ENCODE measurements around the gene RETREG3. TPM values are rescaled to one million over a fixed set of nuclear protein-coding genes. Genes with fewer than 3 reads are reported as not detected.
A peak's percentile ranks its signal among the peaks of the same experiment; 100 is the strongest.

The RETREG3 gene
- total and polyA plus RNA-seq, 2 of the 4 experiments (the other 2 are of a cell fraction), result 18.1 to 44.1 TPM

GRCh38 chr17:42543190-42544079 lies 65.7 kb downstream of the RETREG3 start:
- no peak overlapping the region for H3K9ac ChIP-seq (ENCODE audit: low read depth, low read length)
- H3K56ac ChIP-seq (ENCODE audit: extremely low read depth, insufficient read depth, low read length), result no peak overlapping the region
- H2AK9ac ChIP-seq (replicated peaks; ENCODE audit: low read depth, low read length, poor library complexity), result peak overlapping the region; percentile 25
- H3K23ac ChIP-seq (ENCODE audit: low read depth, low read length), result no peak overlapping the region
- no peak overlapping the region for H3K4me2 ChIP-seq (ENCODE audit: low read depth, low read length)
- H4K5ac ChIP-seq (ENCODE audit: low read depth, low read length), result no peak overlapping the region
- WGBS, 2 experiments (ENCODE audit: extremely low coverage in 2 of 2, insufficient read length in 1 of 2), result 94% methylated on average over 32 of the region's 39 CpGs; no CpG with 5 or more reads in 1 of the 2 experiments
- H3K36me3 ChIP-seq (ENCODE audit: control insufficient read depth, insufficient read depth, low read length), result peaks cover 49% of the 10 kb centered on the region
- no peak for ATAC-seq (ENCODE audit: low read depth)
- H3K4me1 ChIP-seq (ENCODE audit: control insufficient read depth, insufficient read depth, low read length), result peaks cover 3% of the 10 kb centered on the region; the same call in 1 of the 2 replicates
- CTCF ChIA-PET, result no interaction called here
- no peak overlapping the region for H3K27ac ChIP-seq (ENCODE audit: insufficient read depth, low read length)
- no peak for TF ChIP-seq FOS (IDR thresholded peaks at IDR 0.05; ENCODE audit: low read depth, low read length)
- H2BK5ac ChIP-seq (ENCODE audit: low read depth, low read length, poor library complexity, severe bottlenecking), result no peak overlapping the region
- H4K8ac ChIP-seq (ENCODE audit: low read depth in 2 of 2, low read length in 2 of 2), result no peak overlapping the region
- H4K20me1 ChIP-seq (ENCODE audit: insufficient read depth, low read length), result no peaks in the 10 kb centered on the region
- no peak overlapping the region for H2BK120ac ChIP-seq (ENCODE audit: low read depth, low read length)
- in situ Hi-C loops (cut with MboI; ENCODE audit: low sequenced_read_pairs) (no loop called here), intact Hi-C loops (cut with micrococcal nuclease) (no loop called here), dilution Hi-C loops (cut with HindIII; ENCODE audit: low sequenced_read_pairs, unreplicated experiment) (no loop called here)
- peaks cover 3 to 11% of the 10 kb centered on the region in 2 experiments; a peak in 3 of 4 replicates for H3K79me1 ChIP-seq (ENCODE audit: low read depth in 1 of 2, low read length in 2 of 2)
- H3K9me3 ChIP-seq (ENCODE audit: control insufficient read depth, insufficient read depth, low read length), result no peaks in the 10 kb centered on the region
- H2AK5ac ChIP-seq (ENCODE audit: low read depth, low read length), result no peak overlapping the region
- H3K4ac ChIP-seq (ENCODE audit: low read depth, low read length), result no peak overlapping the region
- no peak overlapping the region for H2BK15ac ChIP-seq (ENCODE audit: low read depth, low read length)
- H3K18ac ChIP-seq (ENCODE audit: low read depth, low read length), result no peak overlapping the region
- no peak for DNase-seq
- no peak overlapping the region for H4K91ac ChIP-seq (ENCODE audit: insufficient read depth, low read depth, low read length)
- POLR2A ChIA-PET (ENCODE audit: unreplicated experiment), result no interaction called here
- no peak overlapping the region for H3K14ac ChIP-seq (replicated peaks; ENCODE audit: low read depth, low read length)
- no peaks in the 10 kb centered on the region for H3K27me3 ChIP-seq (ENCODE audit: control insufficient read depth, insufficient read depth, low read length)
- H2BK20ac ChIP-seq (ENCODE audit: low read depth, low read length), result no peak overlapping the region
- H3K9me1 ChIP-seq (ENCODE audit: insufficient read depth, low read length), result peaks cover 11% of the 10 kb centered on the region
- BruUV-seq (replicated peaks), result no TSS peak
- no peak overlapping the region for H2AFZ ChIP-seq (replicated peaks; ENCODE audit: low read length, poor library complexity)
- H3K4me3 ChIP-seq (ENCODE audit: insufficient read depth, low read depth, low read length), result no peak overlapping the region

All from IMR-90 (cell line).